Heart right ventricle (tissue), 16 donors: ENCODE results near the gene SMYD3. TPM values are rescaled to one million over a fixed set of nuclear protein-coding genes. Genes with fewer than 3 reads are reported as not detected.

Experiments
- ATAC-seq, 8 donors: fragments of 200-7000 bp; cut with Tn5 transposase; one replicate each; pipeline ENCODE4 v1.9.1; 2020; ENCODE audit warnings: mild to moderate bottlenecking in 8 of 8, moderate library complexity in 8 of 8, moderate number of reproducible peaks in 1 of 8
- DNase-seq, 2 donors: peaks; one replicate each; pipeline ENCODE4 v3.0.0-alpha.2; 2020
- H3K27ac ChIP-seq, 10 donors: fragments of 200-600 bp; sonication (generic) in 2 of 10; one replicate each; pipeline versions ENCODE4 v1.5.0 to v1.8.0; 2020 to 2022; ENCODE audit warnings: mild to moderate bottlenecking in 3 of 10
- H3K27me3 ChIP-seq, 7 donors: fragments of 200-600 bp; one replicate each; pipeline ENCODE4 v1.8.0; 2021 to 2022; ENCODE audit warnings: mild to moderate bottlenecking in 2 of 7
- H3K36me3 ChIP-seq, 9 donors: fragments of 200-600 bp; sonication (generic) in 1 of 9; one replicate each; pipeline versions ENCODE4 v1.5.0 to v1.8.0; 2020 to 2022; ENCODE audit warnings: mild to moderate bottlenecking in 2 of 9
- H3K4me1 ChIP-seq, 9 donors: fragments of 200-600 bp; sonication (generic) in 1 of 9; one replicate each; pipeline versions ENCODE4 v1.5.0 to v1.8.0; 2020 to 2022; ENCODE audit warnings: mild to moderate bottlenecking in 4 of 9
- H3K4me3 ChIP-seq, 10 donors: fragments of 200-600 bp; sonication (generic) in 2 of 10; one replicate each; pipeline versions ENCODE4 v1.5.0 to v1.8.0; 2020 to 2022; ENCODE audit warnings: mild to moderate bottlenecking in 7 of 10, moderate library complexity in 2 of 10
- H3K9me3 ChIP-seq, 11 donors: fragments of 200-600 bp in 10 of 11; sonication (generic) in 2 of 11; one replicate each; pipeline versions ENCODE4 v1.5.0 to v1.8.0; 2013 to 2022; ENCODE audit warnings: mild to moderate bottlenecking in 2 of 11, control low read depth in 1 of 11, moderate library complexity in 1 of 11
- WGBS, 2 donors: extraction: QIAGEN DNeasy Blood & Tissue Kit; methylation state at CpG; one replicate each; pipeline ENCODE4 v1.1.7; 2013; ENCODE audit warnings: inconsistent platforms in 1 of 2; 5-methylcytosine and 5-hydroxymethylcytosine counted together
- intact Hi-C, 10 donors: fragments of 100-400 bp; cut with DNase I; formaldehyde crosslinking; loops; one replicate each; pipeline versions ENCODE4 v1.11.1 to v1.14.2; 2022
- polyA plus RNA-seq, 2 donors: library from polyadenylated mRNA; stranded (reverse); fragments of 200-250 nt; gene quantifications; one replicate each; pipeline ENCODE4 v1.2.3, GENCODE V29; 2013
- total RNA-seq, 10 donors: library from RNA; stranded (reverse); fragmentation: NEBNext Ultra II Directional in 3 of 10; extraction: Animal tissue kit (Norgen Biotek cat#: 25700) in 3 of 10; gene quantifications; one replicate each; pipeline versions ENCODE4 v1.2.1 to v1.2.4, GENCODE V29; 2021 to 2023
- TF ChIP-seq, protein P1 (sequence below), 9 donors: fragments of 200-600 bp; sonication (generic) in 2 of 9; IDR thresholded peaks; one replicate each; pipeline versions ENCODE4 v1.5.0 to v1.8.0; 2021 to 2022; ENCODE audit warnings: antibody characterized with exemption in 9 of 9, mild to moderate bottlenecking in 5 of 9, moderate library complexity in 1 of 9
- donor health status: Arrhythmogenic right ventricular cardiomyopathy.
- donor health status: ischemic (EF 13 %, LVEDD 7.1; RV severe dilation, severe dysfunction).
- donor health status: healthy with polysubstance abuse.
- donor health status: DM: no; HTN: yes; CAD: no.
- donor health status: DM: no; HTN: no; CAD: no.
- donor health status: ischemic (EF 25% LVEDD 6.9; RV normal size, moderate dysfunction).
- donor health status: ischemic (EF 25% LVEDD 5.7; RV mildly dilated, moderate dysfunction).
- donor health status: healthy.
- donor health status: DM: yes; HTN: yes; CAD: no.
- donor health status: Ischemic cardiomyopathy.
- donor health status: ischemic (EF 35%, LVEDD 5.7; RV mildly dilated, moderate dysfunction).
- donor health status: nonischemic (EF 11% LVEDD 7.7; RV severe dilation, severe dysfunction).
- donor health status: DM: yes; HTN: yes; CAD: no.
- donor health status: PGD.
- donor health status: ischemic (EF 29% LVEDD 5.4; RV normal size, mild dysfunction).
- donor health status: nonischemic (EF 23%, LVEDD 6.1; RV moderate dilation, normal function).

Gene SMYD3
- total and polyA plus RNA-seq, 12 donors: 5.9 to 13.9 (median 8.1) TPM

DNA sequence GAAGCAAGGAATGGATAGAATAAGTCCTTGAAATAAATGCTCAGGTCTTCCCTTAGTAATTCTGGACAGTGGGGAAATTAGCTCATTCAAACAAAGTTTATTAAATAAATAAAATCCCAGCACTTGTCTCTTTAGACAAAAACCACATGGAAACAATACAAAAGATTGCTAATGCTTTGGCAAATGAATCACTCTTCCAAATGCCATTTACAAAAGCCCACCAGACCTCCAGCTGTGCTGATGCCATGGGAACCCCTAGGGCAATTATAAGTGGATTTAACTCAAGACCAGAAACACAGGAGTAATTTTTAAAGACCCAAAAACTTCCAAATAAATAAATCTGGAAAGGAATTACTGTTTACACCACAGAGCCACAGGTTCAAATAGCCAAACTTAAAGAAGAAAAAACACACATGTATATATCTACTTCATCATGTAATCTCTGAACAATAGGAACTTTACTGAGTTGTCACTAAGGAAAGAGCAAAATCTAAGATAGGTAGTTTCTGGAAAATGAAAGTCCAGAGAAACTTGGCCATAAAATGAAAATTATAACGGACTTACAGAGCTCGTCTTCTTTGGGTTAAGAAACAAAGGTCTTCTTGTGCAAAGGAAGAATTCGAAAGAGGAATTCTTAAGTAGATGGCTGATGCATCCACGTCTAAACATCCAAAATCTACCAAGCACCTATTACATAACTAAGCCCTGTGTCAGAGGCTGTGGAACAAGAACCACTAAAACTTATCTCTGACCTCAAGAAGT is 399.4 kb downstream of the SMYD3 start:
- Histone ChIP-seq H3K27ac (no peak overlapping the region), H3K9me3 (no peaks in the 10 kb centered on the region), H3K4me3 (no peak overlapping the region), H3K27me3 (no peaks in the 10 kb centered on the region), H3K36me3 (no peaks in the 10 kb centered on the region), H3K4me1 (peaks cover 0 to 12% (median 0%) of the 10 kb centered on the region in 9 donors)
- TF ChIP-seq, protein P1, sequence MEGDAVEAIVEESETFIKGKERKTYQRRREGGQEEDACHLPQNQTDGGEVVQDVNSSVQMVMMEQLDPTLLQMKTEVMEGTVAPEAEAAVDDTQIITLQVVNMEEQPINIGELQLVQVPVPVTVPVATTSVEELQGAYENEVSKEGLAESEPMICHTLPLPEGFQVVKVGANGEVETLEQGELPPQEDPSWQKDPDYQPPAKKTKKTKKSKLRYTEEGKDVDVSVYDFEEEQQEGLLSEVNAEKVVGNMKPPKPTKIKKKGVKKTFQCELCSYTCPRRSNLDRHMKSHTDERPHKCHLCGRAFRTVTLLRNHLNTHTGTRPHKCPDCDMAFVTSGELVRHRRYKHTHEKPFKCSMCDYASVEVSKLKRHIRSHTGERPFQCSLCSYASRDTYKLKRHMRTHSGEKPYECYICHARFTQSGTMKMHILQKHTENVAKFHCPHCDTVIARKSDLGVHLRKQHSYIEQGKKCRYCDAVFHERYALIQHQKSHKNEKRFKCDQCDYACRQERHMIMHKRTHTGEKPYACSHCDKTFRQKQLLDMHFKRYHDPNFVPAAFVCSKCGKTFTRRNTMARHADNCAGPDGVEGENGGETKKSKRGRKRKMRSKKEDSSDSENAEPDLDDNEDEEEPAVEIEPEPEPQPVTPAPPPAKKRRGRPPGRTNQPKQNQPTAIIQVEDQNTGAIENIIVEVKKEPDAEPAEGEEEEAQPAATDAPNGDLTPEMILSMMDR (IDR thresholded peaks at IDR 0.05): no peak
- no peak for ATAC-seq
- intact Hi-C loops: no loop called here
- DNase-seq: no peak
- WGBS, 2 donors: 59 to 69% methylated on average over 4 of the region's 4 CpGs

DNA sequence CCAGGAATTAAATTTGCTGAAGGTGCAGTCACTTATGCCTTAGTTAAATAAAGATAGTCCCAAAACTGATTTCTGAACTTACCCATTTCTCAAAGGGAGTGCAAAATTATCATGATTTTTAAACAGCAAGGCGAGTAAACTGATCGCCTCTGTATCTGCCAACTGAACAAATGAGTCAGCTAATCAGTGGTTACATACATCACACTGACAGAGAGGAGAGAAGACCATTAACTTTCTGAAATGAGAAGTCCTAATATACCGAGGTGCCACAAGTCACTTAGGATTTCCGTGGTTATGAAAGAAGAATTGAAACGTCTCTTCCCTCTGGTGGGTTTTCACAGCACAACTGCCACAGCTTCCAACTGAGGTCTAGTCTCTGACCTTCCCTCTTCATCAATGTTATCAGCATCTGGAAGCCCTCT is 400.7 kb downstream of the SMYD3 start:
- no peaks in the 10 kb centered on the region for H3K27me3 ChIP-seq
- H3K4me3 ChIP-seq: no peak overlapping the region
- H3K9me3 ChIP-seq: no peaks in the 10 kb centered on the region
- 82 to 87% methylated on average over 5 of the region's 5 CpGs for WGBS, 2 donors
- peaks cover 0 to 12% (median 0%) of the 10 kb centered on the region in 9 donors for H3K4me1 ChIP-seq
- H3K27ac ChIP-seq: no peak overlapping the region
- intact Hi-C loops: no loop called here
- no peak for DNase-seq
- no peak for ATAC-seq
- TF ChIP-seq, protein P1 (IDR thresholded peaks at IDR 0.05): no peak
- H3K36me3 ChIP-seq: no peaks in the 10 kb centered on the region

DNA sequence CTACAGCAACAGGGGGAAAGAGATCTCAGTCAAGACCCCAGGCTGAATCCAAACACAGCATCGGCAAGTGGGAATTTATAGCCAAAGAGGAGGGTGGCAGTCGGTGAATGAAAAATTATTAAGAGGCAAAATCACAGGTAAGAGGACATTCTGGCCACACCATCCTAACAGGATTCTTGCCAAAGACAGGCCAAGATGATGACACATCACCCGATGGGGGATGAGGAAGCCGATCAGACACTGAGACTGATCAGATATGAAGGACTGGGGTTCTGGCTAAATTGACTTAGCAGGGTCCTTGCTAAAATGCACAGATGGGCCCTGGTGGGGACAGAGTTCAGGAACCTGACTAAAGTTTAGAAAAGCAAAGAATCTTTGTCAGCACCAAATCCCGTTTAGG is 402.2 kb downstream of the SMYD3 start:
- Histone ChIP-seq H3K4me3 (no peak overlapping the region), H3K36me3 (no peaks in the 10 kb centered on the region), H3K27ac (no peak overlapping the region), H3K9me3 (no peaks in the 10 kb centered on the region), H3K4me1 (peaks cover 0 to 12% (median 0%) of the 10 kb centered on the region in 9 donors), H3K27me3 (no peaks in the 10 kb centered on the region)
- WGBS, 2 donors: 87 to 90% methylated on average over 5 of the region's 5 CpGs
- TF ChIP-seq, protein P1 (IDR thresholded peaks at IDR 0.05): no peak
- ATAC-seq: no peak
- no peak for DNase-seq
- intact Hi-C loops: no loop called here

DNA sequence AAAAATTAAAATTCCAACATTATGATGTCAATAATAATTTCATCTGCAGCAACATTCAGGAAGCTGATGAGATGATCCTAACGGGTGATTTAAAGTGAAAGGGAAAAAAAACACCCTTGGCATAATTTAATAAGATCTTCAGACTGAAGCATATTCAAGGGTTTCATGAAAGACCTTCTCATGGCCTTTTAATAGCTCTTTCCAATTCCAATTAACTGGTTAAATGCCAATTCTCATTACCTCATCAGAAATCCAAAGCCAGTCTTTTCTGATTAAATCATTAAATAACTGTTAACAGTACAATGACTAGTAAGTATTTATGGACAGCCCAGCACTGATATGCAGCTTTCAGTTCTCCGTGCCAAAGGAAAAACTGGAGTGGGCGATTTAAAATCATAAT is 407.5 kb downstream of the SMYD3 start:
- Histone ChIP-seq H3K27ac (no peak overlapping the region), H3K4me1 (peaks cover 0 to 6% (median 0%) of the 10 kb centered on the region in 9 donors), H3K4me3 (no peak overlapping the region), H3K36me3 (no peaks in the 10 kb centered on the region), H3K9me3 (no peaks in the 10 kb centered on the region), H3K27me3 (no peaks in the 10 kb centered on the region)
- TF ChIP-seq, protein P1 (IDR thresholded peaks at IDR 0.05): no peak
- 64 to 69% methylated on average over 3 of the region's 3 CpGs for WGBS, 2 donors
- ATAC-seq: no peak
- DNase-seq: no peak
- intact Hi-C loops: no loop called here
